ENCODE data around the gene MFAP3L. TPM values are rescaled to one million over a fixed set of nuclear protein-coding genes. Genes with fewer than 3 reads are reported as not detected.

MFAP3L gene
- total RNA-seq, 1 experiment from 2014 or later: 7.9 TPM

GRCh38 chr4:170068438-170069128 lies 42.4 kb upstream of the MFAP3L start:
- no peaks in the 10 kb centered on the region for H3K4me1 ChIP-seq (ENCODE audit: control insufficient read depth, insufficient read depth, low read length)
- ChIA-PET POLR2A (no interaction called here), CTCF (no interaction called here)
- no peak overlapping the region for H3K4me3 ChIP-seq (ENCODE audit: low read depth in 2 of 2, low read length in 2 of 2)
- H3K27me3 ChIP-seq (ENCODE audit: control insufficient read depth, insufficient read depth, low read length): no peaks in the 10 kb centered on the region
- H3K36me3 ChIP-seq (ENCODE audit: control insufficient read depth, insufficient read depth, low read length): no peaks in the 10 kb centered on the region
- H3K9me3 ChIP-seq (ENCODE audit: control insufficient read depth, insufficient read depth, low read depth, low read length): no peaks in the 10 kb centered on the region
- ATAC-seq (no peak), DNase-seq (ENCODE audit: low read depth, low spot score) (no peak)
- TF ChIP-seq CTCF (IDR thresholded peaks at IDR 0.05) (no peak), REST (IDR thresholded peaks at IDR 0.05; ENCODE audit: insufficient read depth in 1 of 2, low read depth in 2 of 2, low read length in 1 of 2) (no peak), TCF7L2 (IDR thresholded peaks at IDR 0.05; ENCODE audit: low read depth, low read length) (no peak), POLR2AphosphoS5 (IDR thresholded peaks at IDR 0.05; ENCODE audit: low read depth, low read length) (no peak), SIN3A (IDR thresholded peaks at IDR 0.05; ENCODE audit: borderline replicate concordance, insufficient read depth, low read depth, low read length) (no peak)
- intact Hi-C loops (cut with micrococcal nuclease; ENCODE audit: unreplicated experiment) (no loop called here), in situ Hi-C loops (cut with HindIII; ENCODE audit: low pct_unique_long_range_greater_than_20kb, low sequenced_read_pairs) (no loop called here)
- no peak overlapping the region for H3K27ac ChIP-seq (ENCODE audit: low read length)
- no TSS peak for BruUV-seq (replicated peaks)

GRCh38 chr4:170059421-170059820 lies 33.2 kb upstream of the MFAP3L start:
- BruUV-seq (replicated peaks): no TSS peak
- no peaks in the 10 kb centered on the region for H3K36me3 ChIP-seq (ENCODE audit: control insufficient read depth, insufficient read depth, low read length)
- in situ Hi-C loops (cut with HindIII; ENCODE audit: low pct_unique_long_range_greater_than_20kb, low sequenced_read_pairs): no loop called here
- H3K4me3 ChIP-seq (ENCODE audit: low read depth in 2 of 2, low read length in 2 of 2): no peak overlapping the region
- TF ChIP-seq SIN3A (IDR thresholded peaks at IDR 0.05; ENCODE audit: borderline replicate concordance, insufficient read depth, low read depth, low read length) (no peak), POLR2AphosphoS5 (IDR thresholded peaks at IDR 0.05; ENCODE audit: low read depth, low read length) (no peak), CTCF (IDR thresholded peaks at IDR 0.05) (no peak), REST (IDR thresholded peaks at IDR 0.05; ENCODE audit: insufficient read depth in 1 of 2, low read depth in 2 of 2, low read length in 1 of 2) (no peak), TCF7L2 (IDR thresholded peaks at IDR 0.05; ENCODE audit: low read depth, low read length) (no peak)
- no peaks in the 10 kb centered on the region for H3K9me3 ChIP-seq (ENCODE audit: control insufficient read depth, insufficient read depth, low read depth, low read length)
- no peak overlapping the region for H3K27ac ChIP-seq (ENCODE audit: low read length)
- no peaks in the 10 kb centered on the region for H3K27me3 ChIP-seq (ENCODE audit: control insufficient read depth, insufficient read depth, low read length)
- ChIA-PET POLR2A (no interaction called here), CTCF (no interaction called here)
- H3K4me1 ChIP-seq (ENCODE audit: control insufficient read depth, insufficient read depth, low read length): no peaks in the 10 kb centered on the region
- ATAC-seq (no peak), DNase-seq (ENCODE audit: low read depth, low spot score) (no peak)
- intact Hi-C loops (cut with micrococcal nuclease; ENCODE audit: unreplicated experiment): no loop called here
